Neural cell (in vitro differentiated cells): ENCODE measurements around the gene SH3RF1. TPM values are rescaled to one million over a fixed set of nuclear protein-coding genes. Genes with fewer than 3 reads are reported as not detected.

ENCODE experiments used
- H2AFZ ChIP-seq: fragments of 200-600, 300-800 bp; sonication (generic), shearing (Covaris generic); 2 replicates; pipeline ENCODE4 v1.6.0; 2014; ENCODE audit warnings: low read depth, mild to moderate bottlenecking, antibody characterized with exemption, low read length, moderate library complexity
- H3F3A ChIP-seq: fragments of 200-600 bp; shearing (Covaris generic); 2 replicates; pipeline ENCODE4 v1.6.1; 2016; ENCODE audit warnings: mild to moderate bottlenecking, moderate library complexity, mixed read lengths, antibody characterized with exemption, low read length; ENCODE audit not compliant: insufficient read depth, poor library complexity, severe bottlenecking
- H3K27ac ChIP-seq: fragments of 200-600, 300-800 bp; sonication (generic), shearing (Covaris generic); 2 replicates; pipeline ENCODE4 v1.5.1; 2014; ENCODE audit warnings: mild to moderate bottlenecking, low read length, moderate library complexity
- H3K27me3 ChIP-seq: fragments of 300-800, 200-600 bp; sonication (generic), shearing (Covaris generic); 2 replicates; pipeline ENCODE4 v1.6.0; 2014; ENCODE audit warnings: mild to moderate bottlenecking, low read depth, low read length, moderate library complexity; ENCODE audit not compliant: insufficient read depth
- H3K36me3 ChIP-seq: fragments of 300-800, 200-600 bp; sonication (generic), shearing (Covaris generic); 2 replicates; pipeline ENCODE4 v1.5.1; 2014; ENCODE audit warnings: mild to moderate bottlenecking, antibody characterized with exemption, low read length, moderate library complexity; ENCODE audit not compliant: insufficient read depth
- H3K4me2 ChIP-seq: fragments of 300-800, 200-600 bp; sonication (generic), shearing (Covaris generic); 2 replicates; pipeline ENCODE4 v1.6.0; 2014; ENCODE audit warnings: mild to moderate bottlenecking, low read length
- H3K4me3 ChIP-seq: fragments of 300-800, 200-600 bp; sonication (generic), shearing (Covaris generic); 2 replicates; pipeline ENCODE4 v1.5.1; 2014; ENCODE audit warnings: mild to moderate bottlenecking, low read length, moderate library complexity
- H3K79me2 ChIP-seq: fragments of 200-600 bp; shearing (Covaris generic); replicated peaks from 2 replicates; pipeline ENCODE4 v1.6.0; 2014; ENCODE audit warnings: mild to moderate bottlenecking, low read length, moderate library complexity; ENCODE audit not compliant: insufficient read depth
- H3K9ac ChIP-seq: fragments of 300-800, 200-600 bp; sonication (generic), shearing (Covaris generic); 2 replicates; pipeline ENCODE4 v1.6.1; 2016; ENCODE audit warnings: mild to moderate bottlenecking, low read length, mixed read lengths
- H3K9me2 ChIP-seq: fragments of 200-600 bp; shearing (Covaris generic); 2 replicates; pipeline ENCODE4 v1.6.1; 2016; ENCODE audit warnings: mild to moderate bottlenecking, low read length, mixed read lengths; ENCODE audit not compliant: insufficient read depth
- H3K9me3 ChIP-seq: fragments of 200-600, 300-800 bp; sonication (generic), shearing (Covaris generic); 2 replicates; pipeline ENCODE4 v1.6.1; 2016; ENCODE audit warnings: mild to moderate bottlenecking, mixed run types, low read length, moderate library complexity, mixed read lengths
- H4K20me1 ChIP-seq: fragments of 200-600 bp; shearing (Covaris generic); 2 replicates; pipeline ENCODE4 v1.6.1; 2016; ENCODE audit warnings: mild to moderate bottlenecking, mixed run types; ENCODE audit not compliant: insufficient read depth
- CTCF ChIP-seq: fragments of 450-650 bp; IDR thresholded peaks from 2 replicates; pipeline ENCODE4 v1.5.1; 2014; ENCODE audit warnings: antibody characterized with exemption, mild to moderate bottlenecking, moderate library complexity; ENCODE audit not compliant: poor library complexity, severe bottlenecking
- EP300 ChIP-seq: fragments of 450-650 bp; conservative IDR thresholded peaks from 2 replicates; pipeline ENCODE4 v1.6.1; 2014; ENCODE audit warnings: antibody characterized with exemption, mild to moderate bottlenecking, moderate library complexity; ENCODE audit not compliant: poor library complexity, severe bottlenecking
- EZH2 ChIP-seq: fragments of 200-600, 300-800 bp; shearing (Covaris generic), sonication (generic); IDR thresholded peaks from 2 replicates; pipeline ENCODE4 v1.6.1; 2014; ENCODE audit warnings: antibody characterized with exemption, low read length, borderline replicate concordance, mild to moderate bottlenecking; ENCODE audit not compliant: insufficient read depth, poor library complexity, severe bottlenecking
- MXI1 ChIP-seq: fragments of 450-650 bp; conservative IDR thresholded peaks from 2 replicates; pipeline ENCODE4 v1.6.1; 2014; ENCODE audit warnings: antibody characterized with exemption, mild to moderate bottlenecking; ENCODE audit not compliant: poor library complexity, severe bottlenecking
- POLR2AphosphoS5 ChIP-seq: IDR thresholded peaks from 2 replicates; pipeline ENCODE4 v1.6.1; 2012
- RAD21 ChIP-seq: fragments of 450-650 bp; conservative IDR thresholded peaks from 2 replicates; pipeline ENCODE4 v1.6.1; 2014; ENCODE audit warnings: antibody characterized with exemption, mild to moderate bottlenecking, moderate library complexity
- REST ChIP-seq: IDR thresholded peaks from 2 replicates; pipeline ENCODE4 v1.6.1; 2012; ENCODE audit warnings: borderline replicate concordance
- SMC3 ChIP-seq: fragments of 450-650 bp; conservative IDR thresholded peaks from 2 replicates; pipeline ENCODE4 v1.6.1; 2014; ENCODE audit warnings: antibody characterized with exemption, mild to moderate bottlenecking, moderate library complexity; ENCODE audit not compliant: poor library complexity
- TAF1 ChIP-seq: IDR thresholded peaks from 2 replicates; pipeline ENCODE4 v1.6.1; 2012; ENCODE audit warnings: low read depth
- polyA plus RNA-seq: library from polyadenylated mRNA; depleted of rRNA; stranded (reverse); fragments of >200 nt; gene quantifications from 2 replicates; pipeline ENCODE4 v1.2.3, GENCODE V29; 2014

SH3RF1 gene
- polyA plus RNA-seq, 1 donor from 2014 or later, result 3.1 TPM

GRCh38 chr4:169286562-169287301, 16.0 kb upstream of the SH3RF1 start:
- no peak overlapping the region for H3K4me3 ChIP-seq
- no peak overlapping the region for H3K27ac ChIP-seq
- no peaks in the 10 kb centered on the region for H4K20me1 ChIP-seq
- H3K79me2 ChIP-seq, result no peaks in the 10 kb centered on the region
- no peaks in the 10 kb centered on the region for H3K27me3 ChIP-seq
- H3F3A ChIP-seq, result no peaks in the 10 kb centered on the region
- no peaks in the 10 kb centered on the region for H3K9me2 ChIP-seq
- H3K4me2 ChIP-seq, result no peak overlapping the region
- H2AFZ ChIP-seq, result no peak overlapping the region
- H3K9ac ChIP-seq, result no peak overlapping the region
- no peaks in the 10 kb centered on the region for H3K36me3 ChIP-seq
- TF ChIP-seq REST (no peak), SMC3 (no peak), RAD21 (no peak), EZH2 (no peak)
- H3K9me3 ChIP-seq, result no peaks in the 10 kb centered on the region

GRCh38 chr4:169283114-169283509, 12.4 kb upstream of the SH3RF1 start:
- no peaks in the 10 kb centered on the region for H3K27me3 ChIP-seq
- peaks cover 5% of the 10 kb centered on the region for H3F3A ChIP-seq
- H3K9me2 ChIP-seq, result no peaks in the 10 kb centered on the region
- no peak overlapping the region for H3K27ac ChIP-seq
- TF ChIP-seq RAD21 (no peak), POLR2AphosphoS5 (no peak), MXI1 (no peak), SMC3 (no peak), EP300 (no peak), EZH2 (no peak), REST (no peak), TAF1 (no peak), CTCF (no peak)
- H4K20me1 ChIP-seq, result no peaks in the 10 kb centered on the region
- no peak overlapping the region for H3K9ac ChIP-seq
- no peaks in the 10 kb centered on the region for H3K36me3 ChIP-seq
- H3K4me3 ChIP-seq, result no peak overlapping the region
- no peaks in the 10 kb centered on the region for H3K79me2 ChIP-seq
- no peak overlapping the region for H2AFZ ChIP-seq
- no peak overlapping the region for H3K4me2 ChIP-seq
- H3K9me3 ChIP-seq, result no peaks in the 10 kb centered on the region
